NCI-H2196 (cell line): Measurements from ENCODE around the gene ATP2C2.
"Not testable (repeated sequence)": the region's sequence is repeated elsewhere in the genome, so short reads cannot be mapped to it uniquely, and the experiment has no call there.

ENCODE experiments used
- DNase-seq: peaks from one replicate; lab custom pipeline; 2025; ENCODE audit not compliant: unreplicated experiment; lab: John Stamatoyannopoulos, UW

ATP2C2 gene

DNA sequence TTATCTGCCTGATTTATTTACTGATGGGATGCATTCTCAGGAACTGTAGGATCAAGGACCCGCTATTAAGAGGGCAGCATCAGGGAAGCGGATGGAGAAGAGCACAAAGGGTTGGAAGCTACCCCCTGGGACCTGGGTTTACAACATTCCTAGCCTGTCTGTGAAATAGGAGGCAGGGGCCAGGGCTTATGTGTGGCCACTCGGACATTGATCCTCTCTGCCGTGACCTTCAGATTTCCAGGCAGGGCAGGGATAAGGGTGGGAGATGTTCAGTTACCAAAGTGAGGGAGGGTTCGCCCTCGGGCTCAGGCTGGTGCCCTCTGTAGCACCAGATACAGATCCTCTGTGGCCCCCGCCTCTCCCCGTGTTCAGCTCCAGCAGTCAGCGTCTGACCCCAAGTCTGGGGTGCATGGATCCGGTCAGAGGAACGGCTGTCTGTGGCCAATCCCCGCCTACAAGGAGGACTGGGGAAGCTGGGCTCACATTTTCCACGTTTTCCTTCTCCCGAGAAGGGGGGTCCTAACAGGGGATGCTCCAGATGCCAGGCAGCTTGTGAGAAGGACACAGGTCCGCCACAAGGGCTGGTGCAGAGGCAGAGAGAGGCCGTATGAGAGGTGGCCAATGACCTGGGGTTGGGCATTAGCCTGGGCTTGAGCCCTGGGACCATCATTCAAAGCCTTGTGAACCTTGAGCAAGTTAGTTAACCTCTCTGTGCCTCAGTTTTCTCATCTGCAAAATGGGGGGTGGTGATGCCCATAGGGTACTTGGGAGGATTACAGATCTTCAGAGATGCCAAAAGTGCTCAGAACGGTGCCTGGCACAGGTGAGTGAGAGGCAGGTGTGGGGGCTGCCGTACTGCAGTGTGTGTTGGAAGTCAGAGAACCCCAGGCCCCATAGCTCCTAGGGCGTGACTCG, 48.3 kb downstream of the ATP2C2 start:
- DNase-seq: no peak

GRCh38 chr16:84418056-84418849, 49.9 kb downstream of the ATP2C2 start:
- no peak for DNase-seq

DNA sequence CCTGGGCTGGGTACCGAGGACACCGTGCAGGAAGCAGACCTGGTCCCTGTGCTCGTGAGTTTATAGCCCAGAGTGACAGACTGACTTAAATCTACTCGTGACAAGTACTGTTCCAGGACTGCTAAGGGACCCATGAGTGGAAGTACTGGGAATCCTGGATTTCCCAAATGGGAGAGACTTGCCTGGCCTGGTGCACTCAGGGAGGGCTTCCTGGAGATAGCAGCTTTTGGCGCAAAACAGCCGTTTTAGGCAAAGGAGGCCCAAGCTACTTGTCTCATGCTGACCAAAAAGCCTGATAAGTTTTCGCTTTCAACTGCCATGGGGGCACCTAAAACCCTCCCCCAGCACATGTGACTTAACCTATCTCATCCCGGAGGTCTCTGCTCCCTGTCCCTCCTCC, 51.4 kb downstream of the ATP2C2 start:
- DNase-seq: no peak

DNA sequence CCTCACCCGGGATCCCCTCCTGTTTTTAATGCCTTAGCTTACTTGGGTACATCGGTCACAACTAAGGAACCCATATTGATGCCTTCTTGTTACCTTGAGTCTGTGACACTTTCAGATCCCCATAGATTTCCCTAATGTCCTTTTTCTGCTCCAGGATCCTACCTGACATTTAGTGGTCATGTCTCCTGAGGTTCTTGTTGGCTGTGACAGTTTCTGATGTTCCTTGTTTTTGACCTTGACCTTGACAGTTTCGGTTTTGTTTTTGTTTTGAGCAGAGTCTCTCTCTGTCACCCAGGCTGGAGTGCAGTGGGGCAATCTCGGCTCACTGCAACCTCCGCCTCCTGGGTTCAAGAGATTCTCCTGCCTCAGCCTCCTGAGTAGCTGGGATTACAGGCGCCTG, 52.2 kb downstream of the ATP2C2 start:
- DNase-seq: not testable (repeated sequence)

DNA sequence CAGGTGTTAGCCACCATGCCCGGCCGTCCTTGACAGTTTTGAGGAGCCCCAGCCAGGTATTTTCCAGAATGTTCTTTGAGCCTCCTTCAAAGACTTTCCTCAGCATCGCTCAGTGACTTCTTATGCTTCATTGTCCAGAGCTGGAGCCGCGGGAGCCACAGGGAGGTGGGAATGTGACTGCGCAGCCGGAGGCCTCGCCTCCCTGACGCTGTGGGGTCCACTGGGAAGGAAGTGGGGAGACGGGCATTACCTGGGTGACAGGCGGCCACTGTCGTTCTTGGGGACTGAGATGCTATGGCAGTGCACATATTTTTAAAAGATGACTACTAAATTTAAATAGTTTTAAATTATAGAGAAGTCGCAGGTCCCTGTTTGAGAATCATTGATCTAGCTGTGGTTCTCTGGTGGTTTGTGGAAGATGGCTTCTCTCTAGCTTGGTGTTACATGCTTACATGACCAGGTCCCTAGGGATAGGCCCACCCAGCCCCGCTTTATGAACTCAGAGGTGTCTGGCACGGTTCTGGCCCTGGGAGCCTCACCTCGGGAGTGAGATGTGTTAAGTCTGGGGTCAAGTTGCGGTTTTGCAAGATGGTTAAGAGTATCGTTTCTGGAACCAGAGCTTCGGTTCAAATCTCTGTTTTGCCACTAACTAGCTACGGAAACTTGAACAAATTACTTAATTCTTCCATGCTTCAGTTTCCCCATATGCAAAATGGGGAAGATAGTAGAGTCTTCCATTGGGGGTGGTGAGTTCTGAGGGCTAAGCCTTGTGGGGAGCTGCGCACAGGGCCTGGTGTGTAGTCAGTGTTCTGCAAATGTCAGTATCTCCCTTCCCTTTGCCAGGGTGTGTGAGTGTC, 53.0 kb downstream of the ATP2C2 start:
- DNase-seq: no peak

- no peak for DNase-seq
These were observed 53.5 kb downstream of the ATP2C2 start for GRCh38 chr16:84421938-84422220.

GRCh38 chr16:84423416-84423837, 55.1 kb downstream of the ATP2C2 start:
- DNase-seq: no peak

DNA sequence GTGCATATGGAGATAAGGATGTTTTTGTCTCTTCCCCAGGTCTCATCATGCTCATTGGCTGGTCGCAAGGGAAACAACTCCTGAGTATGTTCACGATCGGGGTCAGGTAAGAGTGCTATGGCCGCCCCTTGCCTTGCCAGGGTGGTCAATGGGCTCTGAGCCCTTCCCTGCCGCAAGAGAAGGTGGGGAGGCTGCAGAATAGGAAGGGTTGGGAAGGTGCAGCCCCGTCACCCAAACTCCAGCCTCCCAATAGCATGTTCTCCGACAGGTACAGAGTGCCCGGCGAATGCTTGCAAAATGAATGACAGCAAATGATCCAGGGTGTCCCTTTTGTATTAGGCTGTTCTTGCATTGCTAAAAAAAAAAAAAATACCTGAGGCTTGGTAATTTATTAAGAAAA, 57.4 kb downstream of the ATP2C2 start:
- DNase-seq: no peak

DNA sequence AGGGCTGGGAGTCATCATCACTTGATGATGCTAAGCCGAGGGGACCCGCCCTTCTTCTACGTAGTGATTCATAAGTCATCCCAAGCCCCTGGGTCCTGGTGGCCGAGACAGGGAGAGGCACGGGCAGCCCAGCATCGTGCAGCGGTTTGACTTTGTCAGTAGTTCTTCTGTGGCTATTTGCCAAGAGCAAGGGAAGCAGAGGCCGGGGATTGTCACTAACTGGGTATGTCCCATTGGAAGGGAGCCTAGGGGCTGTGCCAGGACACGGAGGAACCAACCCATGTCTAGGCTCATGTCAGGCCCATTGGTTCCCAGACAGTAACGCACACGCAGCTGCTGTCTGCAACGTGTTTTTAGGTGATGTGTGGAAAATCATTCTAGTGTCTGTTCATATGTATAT, 58.5 kb downstream of the ATP2C2 start:
- DNase-seq: no peak

- DNase-seq: no peak
These were observed 59.2 kb downstream of the ATP2C2 start for GRCh38 chr16:84427553-84427952.

DNA sequence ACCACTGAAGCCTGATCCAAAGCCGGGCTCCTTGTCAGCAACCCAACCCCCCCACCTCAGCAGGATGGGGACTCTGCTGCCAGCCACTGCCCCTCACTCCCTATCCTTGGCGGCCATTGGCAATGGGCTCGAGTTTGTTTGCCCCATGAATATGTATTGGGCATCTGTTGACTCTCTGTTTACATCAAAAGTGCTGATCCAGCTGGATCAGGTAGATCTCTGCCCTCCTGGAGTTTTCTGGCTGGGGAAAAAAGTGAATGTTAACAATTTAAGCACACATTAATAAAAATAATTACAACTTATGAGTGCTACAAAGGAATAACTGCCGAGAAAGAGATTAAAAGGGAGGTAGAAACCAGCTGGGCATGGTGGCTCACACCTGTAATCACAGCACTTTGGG, 62.5 kb downstream of the ATP2C2 start:
- no peak for DNase-seq

DNA sequence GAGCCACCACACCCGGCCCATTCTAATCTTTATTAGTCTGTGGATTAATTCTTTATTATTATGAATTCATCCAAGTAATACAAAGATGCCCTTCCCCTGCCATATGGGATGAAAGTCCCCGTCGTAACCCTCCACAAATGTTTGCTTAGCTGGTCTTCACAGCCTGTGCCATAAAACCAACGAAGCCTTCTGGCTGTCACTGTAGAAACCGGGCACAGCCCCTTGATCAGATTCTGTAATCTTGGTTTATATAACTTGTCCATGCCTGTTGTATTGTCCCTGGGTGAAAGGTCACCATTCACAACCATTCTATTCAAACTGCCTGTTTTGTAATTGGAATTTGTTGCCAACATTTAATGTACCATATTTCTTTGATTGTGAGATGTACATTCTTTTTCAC, 66.5 kb downstream of the ATP2C2 start:
- DNase-seq: no peak

- no peak for DNase-seq
These were observed 67.9 kb downstream of the ATP2C2 start for GRCh38 chr16:84436196-84436595.

DNA sequence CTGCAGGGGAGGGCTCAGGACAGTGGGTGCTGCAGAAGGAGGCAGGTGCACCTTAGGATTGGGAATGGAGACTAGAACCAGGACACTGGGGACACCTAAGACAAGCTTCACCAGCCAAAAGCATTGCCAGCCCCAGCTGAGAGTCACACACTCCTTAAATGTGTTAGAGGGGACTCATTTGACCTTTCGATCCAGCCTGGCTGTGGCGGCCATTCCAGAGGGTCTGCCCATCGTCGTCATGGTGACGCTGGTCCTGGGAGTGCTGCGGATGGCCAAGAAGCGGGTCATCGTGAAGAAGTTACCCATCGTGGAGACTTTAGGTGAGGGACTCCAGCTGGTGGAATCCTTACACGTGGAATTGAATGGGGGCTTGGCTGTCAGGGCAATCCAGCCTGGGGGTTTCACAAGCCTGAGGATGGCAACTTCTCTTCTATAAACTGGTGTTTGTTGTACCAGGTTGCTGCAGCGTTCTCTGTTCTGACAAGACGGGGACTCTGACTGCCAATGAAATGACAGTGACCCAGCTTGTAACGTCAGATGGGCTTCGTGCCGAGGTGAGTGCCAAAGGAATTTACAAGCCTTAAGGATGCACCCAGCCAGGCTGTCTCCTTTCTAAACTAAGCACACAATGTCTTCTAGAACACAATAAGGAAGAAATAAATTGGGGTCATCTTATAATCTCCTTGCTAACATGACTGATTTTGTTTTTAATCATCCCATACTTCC, 70.8 kb downstream of the ATP2C2 start:
- no peak for DNase-seq

DNA sequence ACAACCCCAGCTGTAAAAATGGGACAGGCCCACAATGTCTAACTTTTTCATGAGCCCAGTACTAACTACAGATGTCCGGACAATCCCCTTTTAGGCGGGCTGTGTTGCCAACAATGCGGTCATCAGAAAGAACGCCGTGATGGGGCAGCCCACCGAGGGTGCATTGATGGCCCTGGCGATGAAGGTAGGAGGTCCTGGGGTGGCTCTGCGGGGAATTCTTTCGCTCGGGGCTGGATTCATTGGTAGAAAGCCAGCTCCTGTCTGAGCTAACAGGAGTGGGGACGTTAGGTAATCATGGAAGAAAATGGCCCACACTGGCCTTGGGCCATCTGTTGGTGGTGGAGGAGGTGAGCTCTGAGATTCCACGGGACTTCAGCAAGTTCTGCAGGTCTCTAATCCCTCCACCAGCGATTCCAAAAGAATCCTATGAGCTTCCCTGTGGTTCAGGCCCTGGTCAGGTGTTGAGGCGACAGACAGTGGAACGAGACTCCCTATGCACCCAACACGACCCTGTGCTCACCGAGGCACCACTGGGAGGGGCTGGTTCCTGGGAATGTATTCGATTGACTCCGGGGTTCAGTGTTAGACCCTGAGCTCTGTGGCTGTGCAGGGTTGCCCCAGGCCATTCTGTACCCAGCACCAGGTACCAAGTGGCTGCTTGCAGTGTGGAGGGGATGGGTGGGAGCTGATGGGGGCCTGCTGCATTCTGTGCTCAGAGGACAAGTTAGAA, 74.2 kb downstream of the ATP2C2 start:
- no peak for DNase-seq

DNA sequence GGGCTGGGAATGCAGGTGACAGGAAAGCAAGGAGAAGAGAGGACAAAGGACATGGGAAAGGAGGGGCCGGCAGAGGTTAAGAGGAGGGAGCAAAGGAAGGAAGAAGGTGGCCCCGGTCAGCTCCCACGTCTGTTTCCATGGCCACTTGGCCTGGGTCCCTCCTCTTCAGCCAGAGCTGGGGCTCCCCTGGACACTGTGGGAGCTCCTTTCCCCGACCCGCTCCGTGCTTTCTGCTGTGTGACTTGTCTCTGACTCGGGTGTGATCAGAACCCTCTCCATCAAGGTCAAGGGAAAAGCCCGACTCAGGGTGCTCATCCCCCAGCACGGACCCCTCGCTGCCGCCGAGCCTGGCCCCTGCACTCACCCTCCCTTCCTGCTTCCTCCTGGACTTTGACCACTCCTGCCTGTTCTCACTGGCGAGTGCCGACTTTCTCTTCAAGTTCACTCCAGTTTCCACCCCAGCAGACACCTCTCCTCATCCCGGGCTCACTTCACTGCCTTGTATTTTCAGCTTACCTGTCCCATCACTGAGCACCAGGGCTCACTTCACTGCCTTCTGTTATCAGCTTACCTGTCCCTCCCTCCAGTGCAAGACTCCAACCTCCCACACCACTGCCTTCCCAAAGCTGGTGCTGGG, 74.9 kb downstream of the ATP2C2 start:
- DNase-seq: no peak

DNA sequence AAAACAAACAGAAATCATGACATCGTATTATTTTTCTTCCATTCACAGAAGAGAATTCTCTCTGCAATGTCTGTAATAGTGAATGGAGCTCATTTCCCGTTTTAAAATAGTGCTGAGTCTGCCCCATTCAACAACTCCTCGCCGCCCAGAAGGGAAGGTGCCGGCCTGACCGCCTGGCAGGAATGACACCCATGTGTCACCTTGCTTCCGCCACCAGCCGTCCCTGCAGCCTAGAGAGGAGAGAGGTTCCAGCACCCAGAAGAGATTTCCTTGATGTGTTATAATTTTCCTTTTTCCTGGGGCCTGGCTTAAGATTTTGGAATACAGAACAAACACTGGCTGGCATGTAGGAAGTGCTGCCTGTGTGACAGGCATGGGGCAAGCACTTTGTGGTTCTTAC, 76.1 kb downstream of the ATP2C2 start:
- DNase-seq: no peak

DNA sequence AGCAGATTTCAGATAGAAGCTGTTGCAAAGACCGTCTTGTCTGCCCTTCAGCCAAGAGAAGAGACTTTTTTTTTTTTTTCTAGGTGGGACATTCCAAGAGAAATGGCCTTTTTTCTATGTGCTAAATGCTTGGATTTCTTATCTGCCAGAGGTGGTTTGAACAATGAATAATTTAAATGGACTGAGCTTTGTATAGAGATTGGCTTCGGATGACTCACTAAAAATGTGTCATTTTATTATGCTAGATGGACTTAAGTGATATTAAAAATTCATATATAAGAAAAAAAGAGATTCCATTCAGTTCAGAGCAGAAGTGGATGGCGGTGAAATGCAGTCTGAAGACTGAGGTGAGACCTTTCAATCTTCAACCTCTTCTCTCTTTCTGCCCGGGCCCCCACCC, 77.7 kb downstream of the ATP2C2 start:
- no peak for DNase-seq

DNA sequence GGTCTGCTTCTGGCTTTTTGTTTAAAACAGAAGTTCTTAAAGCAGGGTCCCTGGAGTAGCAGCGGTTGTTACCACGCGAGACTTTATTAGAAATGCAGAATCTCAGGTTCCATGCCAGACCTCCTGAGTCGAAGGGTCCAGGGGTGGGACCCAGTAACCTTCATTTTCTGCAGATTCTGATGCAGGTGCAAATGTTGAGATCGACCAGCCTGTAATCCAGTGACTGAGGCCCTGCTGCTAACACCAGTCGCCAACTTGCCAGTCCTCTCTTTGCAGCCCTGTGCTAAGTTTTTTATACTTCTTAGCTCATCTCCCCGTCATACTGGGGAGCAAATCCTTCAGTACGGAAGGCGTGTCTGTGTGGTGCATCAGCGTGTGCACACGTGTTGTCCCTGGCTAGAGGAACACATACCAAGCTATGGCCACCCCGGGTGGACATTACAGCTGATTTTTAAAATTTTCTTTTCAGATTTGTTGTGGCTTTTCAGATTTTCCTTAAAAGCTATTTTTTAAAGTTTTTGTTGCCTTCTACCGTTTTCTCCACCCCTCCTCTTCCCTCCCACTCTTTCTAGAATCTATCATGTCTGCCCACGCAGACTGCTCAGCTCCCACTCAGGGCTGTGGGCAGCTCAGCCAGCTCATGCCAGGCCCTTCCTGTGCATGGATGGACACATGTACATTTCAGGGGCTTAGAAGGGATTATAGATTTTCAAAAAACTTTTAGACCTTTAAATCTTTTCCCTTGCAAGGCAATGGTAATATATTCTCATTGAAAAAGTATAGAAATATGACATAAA, 78.5 kb downstream of the ATP2C2 start:
- DNase-seq: no peak
